Measurements from ENCODE around the gene JPH4.

DNA sequence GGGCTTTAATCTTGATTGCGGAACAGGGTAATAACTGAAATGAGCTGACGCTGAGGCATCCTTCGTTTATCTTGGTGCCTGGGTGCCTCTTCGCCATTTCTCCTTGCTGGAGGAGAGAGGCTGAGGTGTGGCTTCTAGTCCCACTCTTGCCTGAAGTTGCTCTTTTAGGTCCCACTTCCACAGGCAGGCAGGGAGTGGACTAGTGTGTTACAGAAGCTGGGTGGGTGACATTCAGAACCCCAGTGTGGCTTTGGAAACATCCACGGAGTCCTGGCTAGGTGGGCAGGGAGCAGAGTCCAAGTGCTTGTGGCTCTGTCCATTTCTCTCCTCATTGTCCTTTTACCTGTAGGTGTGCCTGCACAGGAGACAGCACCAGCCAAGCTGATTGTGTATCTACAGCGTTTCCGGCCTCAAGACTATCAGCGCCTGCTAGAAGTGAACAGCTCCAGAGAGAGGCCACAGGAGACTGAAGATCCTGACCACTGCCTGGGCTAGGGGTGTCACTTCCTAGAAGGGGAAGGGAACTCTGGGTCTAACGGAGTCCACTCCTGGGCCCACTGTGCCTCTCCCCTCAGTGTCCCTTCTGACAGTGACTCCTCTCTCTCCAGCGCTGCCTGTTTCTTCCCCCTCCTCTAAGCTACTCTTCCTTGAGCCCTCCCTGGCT is 20.1 kb downstream of the JPH4 start:
- TF ChIP-seq CTCF (IDR thresholded peaks at IDR 0.05) (no peak), POLR2AphosphoS5 (IDR thresholded peaks at IDR 0.05) (no peak), POLR2A (IDR thresholded peaks at IDR 0.05) (no peak)

Measured in transverse colon (tissue), 4 donors.